Ovary (tissue), 9 donors: ENCODE measurements around the gene TSG101. TPM values are rescaled to one million over a fixed set of nuclear protein-coding genes. Genes with fewer than 3 reads are reported as not detected.

Experiments
- DNase-seq, 5 donors: peaks; one replicate each; pipeline ENCODE4 v3.0.0-alpha.2; 2019 to 2020
- H3K27ac ChIP-seq, 2 donors: fragments of 200-600 bp; one replicate each; pipeline versions ENCODE4 v1.5.1 to v1.8.0; 2019 to 2022
- H3K27me3 ChIP-seq: fragments of 200-600 bp; one replicate; pipeline ENCODE4 v1.8.0; 2022
- H3K36me3 ChIP-seq: fragments of 200-600 bp; sonication (generic); one replicate; pipeline ENCODE4 v1.5.1; 2019
- H3K4me1 ChIP-seq: one replicate; pipeline ENCODE4 v1.8.1; 2013; ENCODE audit warnings: mild to moderate bottlenecking, moderate library complexity; ENCODE audit not compliant: insufficient read depth
- H3K4me3 ChIP-seq: fragments of 200-600 bp; sonication (generic); one replicate; pipeline ENCODE4 v1.5.1; 2017
- H3K9me3 ChIP-seq, 2 donors: fragments of 200-600 bp in 1 of 2; sonication (generic) in 1 of 2; one replicate each; pipeline versions ENCODE4 v1.5.1 to v1.8.1; 2013 to 2019; ENCODE audit warnings: mild to moderate bottlenecking in 1 of 2, moderate library complexity in 1 of 2
- EP300 ChIP-seq: sonication (generic); formaldehyde crosslinking; IDR thresholded peaks from one replicate; pipeline ENCODE4 v1.6.1; 2017; ENCODE audit warnings: antibody characterized with exemption
- POLR2A ChIP-seq: fragments of 450-650 bp; IDR thresholded peaks from one replicate; pipeline ENCODE4 v1.6.1; 2017; ENCODE audit warnings: antibody characterized with exemption, mild to moderate bottlenecking, moderate library complexity
- WGBS, 3 donors: extraction: QIAGEN DNeasy Blood & Tissue Kit in 1 of 3; methylation state at CpG; one replicate each; pipeline versions ENCODE4 v1.1.5 to v1.1.7; 2013 to 2017; 5-methylcytosine and 5-hydroxymethylcytosine counted together
- intact Hi-C, 4 donors: fragments of 100-400 bp; cut with DNase I; formaldehyde crosslinking; loops; one replicate each; pipeline versions ENCODE4 v1.11.0 to v1.15.1; 2022 to 2023
- polyA plus RNA-seq, 2 donors: library from polyadenylated mRNA; stranded (reverse); fragments of 200-250 nt in 1 of 2; fragments of 350-450 nt in 1 of 2; fragmentation: Illumina TruSeq in 1 of 2; extraction: RNeasy Lipid Tissue Mini Kit (QIAGEN cat#74804) in 1 of 2; gene quantifications; one replicate each; pipeline ENCODE4 v1.2.3, GENCODE V29; 2013 to 2014
- total RNA-seq, 7 donors: library from RNA; depleted of rRNA in 2 of 7; stranded (reverse); fragments of >200 nt in 2 of 7; fragmentation: NEBNext Ultra II Directional in 3 of 7; extraction: Animal tissue kit (Norgen Biotek cat#: 25700) in 3 of 7; gene quantifications; one replicate each; pipeline versions ENCODE4 v1.1.0 to v1.2.4, GENCODE V29; 2016 to 2023
- TF ChIP-seq, protein P1 (sequence below), 3 donors: fragments of 450-650 bp in 2 of 3; fragments of 200-600 bp in 1 of 3; IDR thresholded peaks; one replicate each; pipeline versions ENCODE4 v1.5.1 to v1.8.0; 2016 to 2022; ENCODE audit warnings: antibody characterized with exemption in 3 of 3, mild to moderate bottlenecking in 1 of 3
- donor health status: DM: no; HTN: no; CAD: no; lungs with moderate emphysema.
- donor health status: DM: no; HTN: no; CAD: no.
- donor health status: Bipolar disorder and iron deficiency.
- donor health status: DM: yes; HTN: yes; CAD: no.
- donor health status: DM: no; HTN: no; CAD: no.
- donor health status: DM: yes; HTN: yes; CAD: no.

Gene TSG101
- total and polyA plus RNA-seq, 9 donors: 36.2 to 129 (median 46.3) TPM

DNA sequence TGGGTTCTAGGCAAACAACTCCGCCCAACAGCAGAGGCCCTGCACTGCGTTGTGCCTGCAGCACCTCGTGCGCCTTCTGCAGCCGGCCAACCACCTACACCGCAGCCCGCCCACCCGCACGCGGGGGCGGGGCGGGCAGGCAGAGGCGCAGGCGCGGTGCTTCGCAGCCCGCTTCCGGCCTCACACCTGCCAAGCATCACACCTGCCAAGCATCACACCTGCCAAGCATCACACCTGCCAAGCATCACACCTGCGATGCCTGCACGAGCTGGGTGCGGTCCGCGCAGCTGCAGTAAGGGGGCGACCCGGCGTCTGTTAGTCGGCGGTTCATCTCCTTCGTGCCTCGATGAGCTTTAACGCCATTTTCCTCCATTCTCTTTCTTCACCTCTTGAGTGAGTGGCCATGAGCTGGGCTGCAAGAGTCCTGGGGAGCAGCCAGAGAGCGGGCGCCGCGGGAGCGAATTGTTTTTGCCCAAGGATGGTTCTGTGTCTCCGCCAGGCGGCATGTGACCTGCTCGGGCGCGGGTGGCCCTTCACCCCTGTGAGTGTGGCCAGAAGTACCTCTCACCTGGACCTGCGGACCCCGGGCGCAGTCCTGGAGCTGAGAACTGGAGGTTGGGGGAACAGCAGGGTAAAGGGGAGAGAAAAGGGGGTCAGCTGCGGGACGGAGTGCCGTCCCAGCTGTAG, 70.9 kb downstream of the TSG101 start, which contains the start of gene LDHAL6A:
TSS of gene LDHAL6A (plus strand) at position 171 of the 687 bp plus-strand sequence. CDS start 825 bp downstream, outside the sequence.
- WGBS, 3 donors: 57 to 79% (median 70%) methylated on average over 47 of the region's 47 CpGs
- Histone ChIP-seq H3K27ac (no peak within 1 kb of the TSS), H3K36me3 (no peaks in the 10 kb centered on the region), H3K4me3 (no peak within 1 kb of the TSS), H3K9me3 (no peaks in the 10 kb centered on the region), H3K4me1 (no peaks in the 10 kb centered on the region), H3K27me3 (no peaks in the 10 kb centered on the region)
- TF ChIP-seq, protein P1, sequence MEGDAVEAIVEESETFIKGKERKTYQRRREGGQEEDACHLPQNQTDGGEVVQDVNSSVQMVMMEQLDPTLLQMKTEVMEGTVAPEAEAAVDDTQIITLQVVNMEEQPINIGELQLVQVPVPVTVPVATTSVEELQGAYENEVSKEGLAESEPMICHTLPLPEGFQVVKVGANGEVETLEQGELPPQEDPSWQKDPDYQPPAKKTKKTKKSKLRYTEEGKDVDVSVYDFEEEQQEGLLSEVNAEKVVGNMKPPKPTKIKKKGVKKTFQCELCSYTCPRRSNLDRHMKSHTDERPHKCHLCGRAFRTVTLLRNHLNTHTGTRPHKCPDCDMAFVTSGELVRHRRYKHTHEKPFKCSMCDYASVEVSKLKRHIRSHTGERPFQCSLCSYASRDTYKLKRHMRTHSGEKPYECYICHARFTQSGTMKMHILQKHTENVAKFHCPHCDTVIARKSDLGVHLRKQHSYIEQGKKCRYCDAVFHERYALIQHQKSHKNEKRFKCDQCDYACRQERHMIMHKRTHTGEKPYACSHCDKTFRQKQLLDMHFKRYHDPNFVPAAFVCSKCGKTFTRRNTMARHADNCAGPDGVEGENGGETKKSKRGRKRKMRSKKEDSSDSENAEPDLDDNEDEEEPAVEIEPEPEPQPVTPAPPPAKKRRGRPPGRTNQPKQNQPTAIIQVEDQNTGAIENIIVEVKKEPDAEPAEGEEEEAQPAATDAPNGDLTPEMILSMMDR (IDR thresholded peaks at IDR 0.05): no peak
- DNase-seq: peak in 2 of 5 donors; percentile 16 to 29
- intact Hi-C loops: no loop called here

DNA sequence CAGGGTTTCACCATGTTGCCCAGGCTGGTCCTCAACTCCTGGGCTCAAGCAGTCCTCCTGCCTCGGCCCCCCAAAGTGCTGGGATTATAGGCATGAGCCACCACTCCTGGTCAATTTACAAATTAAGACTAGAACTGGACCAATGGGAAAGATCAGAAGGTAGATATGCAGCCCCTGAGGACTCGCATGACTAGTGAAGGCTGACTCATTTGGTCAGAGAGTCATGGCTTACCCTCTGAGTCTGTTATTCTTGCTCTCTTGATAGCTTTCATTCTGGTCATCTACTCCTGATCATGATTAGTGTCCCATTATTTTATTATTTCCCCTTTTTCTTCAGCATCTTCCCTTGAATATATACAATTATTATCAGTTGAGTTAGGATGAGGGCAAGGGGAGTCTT, 73.8 kb downstream of the TSG101 start:
- intact Hi-C loops: no loop called here
- H3K27me3 ChIP-seq: no peaks in the 10 kb centered on the region
- H3K4me3 ChIP-seq: no peak overlapping the region
- no peak overlapping the region for H3K27ac ChIP-seq
- no peak for DNase-seq
- WGBS, 3 donors: 74 to 81% (median 80%) methylated on average over 2 of the region's 2 CpGs
- H3K9me3 ChIP-seq: no peaks in the 10 kb centered on the region
- H3K4me1 ChIP-seq: no peaks in the 10 kb centered on the region
- TF ChIP-seq, protein P1 (IDR thresholded peaks at IDR 0.05): no peak
- TF ChIP-seq POLR2A (no peak), EP300 (no peak)
- H3K36me3 ChIP-seq: no peaks in the 10 kb centered on the region

DNA sequence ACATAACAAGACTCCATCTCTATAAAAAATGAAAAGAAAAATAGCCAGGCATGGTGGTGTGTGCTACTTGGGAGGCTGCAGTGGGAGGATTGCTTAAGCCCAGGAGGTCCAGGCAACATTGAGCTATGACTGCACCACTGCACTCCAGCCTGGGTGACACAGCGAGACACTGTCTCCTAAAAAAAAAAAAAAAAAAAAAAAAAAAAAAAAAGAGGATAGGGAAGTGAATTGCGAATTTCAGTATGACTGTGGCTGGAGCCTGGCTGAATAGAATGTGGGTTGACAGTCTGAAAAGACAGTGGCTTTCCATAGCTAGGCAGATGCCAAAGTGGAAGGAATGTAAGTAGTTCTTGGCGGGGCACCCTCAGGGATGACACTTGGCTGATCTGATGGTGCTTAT, 77.5 kb downstream of the TSG101 start:
- Histone ChIP-seq H3K36me3 (no peaks in the 10 kb centered on the region), H3K4me1 (no peaks in the 10 kb centered on the region), H3K9me3 (no peaks in the 10 kb centered on the region), H3K27ac (no peak overlapping the region), H3K4me3 (no peak overlapping the region), H3K27me3 (no peaks in the 10 kb centered on the region)
- TF ChIP-seq EP300 (no peak), POLR2A (no peak)
- TF ChIP-seq, protein P1 (IDR thresholded peaks at IDR 0.05): no peak
- intact Hi-C loops: no loop called here
- no peak for DNase-seq
- 88 to 89% (median 88%) methylated on average over 3 of the region's 3 CpGs for WGBS, 3 donors

DNA sequence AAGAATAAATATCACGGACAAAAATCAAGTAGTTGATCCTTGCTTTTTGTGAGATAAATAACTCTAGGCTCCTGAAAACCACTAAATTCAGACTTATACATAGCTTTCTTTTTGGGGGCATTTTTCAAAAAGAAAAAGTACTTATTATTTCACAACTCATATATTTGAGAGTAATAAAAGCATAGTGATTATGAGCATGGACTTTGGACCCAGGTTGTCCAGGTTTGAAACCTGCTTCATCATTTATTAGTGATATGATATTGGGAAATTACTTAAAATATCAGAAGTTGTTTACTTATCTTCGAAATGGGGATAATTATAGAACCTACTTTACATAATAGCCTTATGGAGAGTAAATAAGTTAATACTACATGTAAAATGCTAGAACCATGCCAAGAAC, 88.1 kb downstream of the TSG101 start:
- Histone ChIP-seq H3K4me1 (no peaks in the 10 kb centered on the region), H3K4me3 (no peak overlapping the region), H3K27ac (no peak overlapping the region), H3K9me3 (no peaks in the 10 kb centered on the region), H3K36me3 (no peaks in the 10 kb centered on the region), H3K27me3 (no peaks in the 10 kb centered on the region)
- no peak for DNase-seq
- intact Hi-C loops: no loop called here
- no peak for TF ChIP-seq POLR2A
- TF ChIP-seq EP300: no peak
- TF ChIP-seq, protein P1 (IDR thresholded peaks at IDR 0.05): no peak
- 72 to 87% (median 84%) methylated on average over 2 of the region's 2 CpGs for WGBS, 3 donors

Other genes starting within 250 kb of the TSG101 start
- 10 to 100 TPM; 17.5 to 32.7 (median 18.5) TPM for gene HPS5, start 204.8 kb downstream of the TSG101 start, total RNA-seq
- gene HPS5, start 204.8 kb downstream of the TSG101 start, polyA plus RNA-seq: 10 to 100 TPM; 11.0 to 19.0 TPM
- gene GTF2H1, start 204.4 kb downstream of the TSG101 start, total RNA-seq: 10 to 100 TPM; 30.0 to 48.3 (median 38.3) TPM
- 10 to 100 TPM; 23.9 to 41.0 TPM for gene GTF2H1, start 204.4 kb downstream of the TSG101 start, polyA plus RNA-seq
- 100 to 1,000 TPM; 110 to 398 (median 199) TPM for gene LDHA, start 132.4 kb downstream of the TSG101 start, total RNA-seq
- gene LDHA, start 132.4 kb downstream of the TSG101 start, polyA plus RNA-seq: 100 to 1,000 TPM; 130 to 444 TPM
- 1 to 10 TPM in 2 of 7 donors, not detected in 5; 1.1 TPM for gene LDHC, start 114.6 kb downstream of the TSG101 start, total RNA-seq
- under 1 TPM in 1 of 2 donors, not detected in 1; 0.96 TPM for gene LDHC, start 114.6 kb downstream of the TSG101 start, polyA plus RNA-seq
- gene LDHAL6A, start 71.1 kb downstream of the TSG101 start, total RNA-seq: 1 to 10 TPM in 1 of 7 donors, under 1 TPM in 3, not detected in 3; 0.32 to 1.2 (median 0.55) TPM
- gene LDHAL6A, start 71.1 kb downstream of the TSG101 start, polyA plus RNA-seq: under 1 TPM in 1 of 2 donors, not detected in 1; 0.84 TPM
- 10 to 100 TPM; 14.9 to 22.9 (median 16.9) TPM for gene UEVLD, start 61.8 kb upstream of the TSG101 start, total RNA-seq
- 10 to 100 TPM in 1 of 2 donors, 1 to 10 TPM in 1; 7.0 to 12.3 TPM for gene UEVLD, start 61.8 kb upstream of the TSG101 start, polyA plus RNA-seq
- 1 to 10 TPM in 5 of 7 donors, not detected in 2; 2.7 to 4.6 (median 3.6) TPM for gene MISFA, start 72.8 kb upstream of the TSG101 start, total RNA-seq
- gene MISFA, start 72.8 kb upstream of the TSG101 start, polyA plus RNA-seq: 1 to 10 TPM in 1 of 2 donors, under 1 TPM in 1; 0.79 to 2.5 TPM
- 10 to 100 TPM; 14.0 to 24.9 (median 19.0) TPM for gene SPTY2D1, start 107.4 kb upstream of the TSG101 start, total RNA-seq
- 10 to 100 TPM in 1 of 2 donors, 1 to 10 TPM in 1; 8.2 to 25.2 TPM for gene SPTY2D1, start 107.4 kb upstream of the TSG101 start, polyA plus RNA-seq
- gene TMEM86A, start 171.8 kb upstream of the TSG101 start, total RNA-seq: 10 to 100 TPM in 5 of 7 donors, 1 to 10 TPM in 2; 8.4 to 18.2 (median 14.9) TPM
- gene TMEM86A, start 171.8 kb upstream of the TSG101 start, polyA plus RNA-seq: 10 to 100 TPM; 10.2 to 11.5 TPM
- gene IGSF22, start 199.2 kb upstream of the TSG101 start, total RNA-seq: 1 to 10 TPM in 5 of 7 donors, under 1 TPM in 1, not detected in 1; 0.11 to 1.5 (median 1.1) TPM
- gene IGSF22, start 199.2 kb upstream of the TSG101 start, polyA plus RNA-seq: under 1 TPM; 0.13 to 0.24 TPM